K562 (cell line): ENCODE data around the gene STON1. TPM values are rescaled to one million over a fixed set of nuclear protein-coding genes. Genes with fewer than 3 reads are reported as not detected.

Experiments
- ATAC-seq: fragments of 200-7000 bp; cut with Tn5 transposase; 3 replicates; pipeline ENCODE4 v1.9.1; 2020; ENCODE audit warnings: moderate library complexity
- BruUV-seq: library from RNA; stranded (reverse); fragments of 400-500 nt; replicated peaks from 2 replicates; lab custom pipeline; 2021; lab: Mats Ljungman, UMichigan
- CTCF ChIA-PET: fragments of 300-600 bp; formaldehyde crosslinking; extraction: SDS; loops from one replicate; lab custom pipeline; 2021; ENCODE audit warnings: low intra/inter-chr PET ratio; lab: Yijun Ruan, JAX
- POLR2A ChIA-PET: fragments of 300-600, 350-650 bp; sonication (Branson Sonifier 250); formaldehyde crosslinking; extraction: SDS; loops from one replicate; lab custom pipeline; 2021; ENCODE audit warnings: antibody characterized with exemption, inconsistent platforms; lab: Yijun Ruan, JAX
- DNase-seq, 4 experiments: peaks; one replicate each; pipeline versions ENCODE4 v3.0.0 to v3.0.0-alpha.2; 2011 to 2018; ENCODE audit warnings: low spot score in 3 of 4, mixed read lengths in 3 of 4; ENCODE audit errors: extremely low read depth in 1 of 4
- FAIRE-seq: peaks from 2 replicates; lab custom pipeline; 2011; peaks lifted over from hg19 to GRCh38; lab: Jason Lieb, UNC
- H2AFZ ChIP-seq: 2 replicates; pipeline ENCODE4 v1.6.0; 2011; ENCODE audit warnings: low read depth, low read length, control low read depth, inconsistent platforms
- H3K27ac ChIP-seq: fragments of 200-600 bp; 3 replicates; pipeline ENCODE4 v1.8.0; 2011; ENCODE audit warnings: low read depth, mild to moderate bottlenecking, control low read depth, inconsistent platforms, low read length, moderate library complexity, mixed read lengths; ENCODE audit errors: extremely low read depth
- H3K27me3 ChIP-seq, 2 experiments: fragments of 300-600 bp in 1 of 2; 2 replicates in 1 of 2; 3 replicates in 1 of 2; pipeline versions ENCODE4 v1.6.0 to v1.8.0; 2011; ENCODE audit warnings: inconsistent platforms in 2 of 2, low read length in 2 of 2, mild to moderate bottlenecking in 1 of 2, mixed read lengths in 1 of 2, moderate library complexity in 1 of 2; ENCODE audit not compliant: control insufficient read depth in 2 of 2, insufficient read depth in 2 of 2
- H3K36me3 ChIP-seq: fragments of 300-600 bp; 3 replicates; pipeline ENCODE4 v1.8.0; 2011; ENCODE audit warnings: mild to moderate bottlenecking, low read length, inconsistent platforms; ENCODE audit not compliant: control insufficient read depth, insufficient read depth
- H3K4me1 ChIP-seq, 2 experiments: fragments of 200-600 bp in 1 of 2; replicated peaks in 1 of 2; 2 replicates in 1 of 2; 3 replicates in 1 of 2; pipeline versions ENCODE4 v1.5.1 to v1.8.0; 2011; ENCODE audit warnings: inconsistent platforms in 2 of 2, low read length in 2 of 2, mild to moderate bottlenecking in 1 of 2, mixed read lengths in 1 of 2, moderate library complexity in 1 of 2; ENCODE audit not compliant: control insufficient read depth in 2 of 2, insufficient read depth in 2 of 2
- H3K4me2 ChIP-seq: 2 replicates; pipeline ENCODE4 v1.6.1; 2011; ENCODE audit warnings: low read length, control low read depth, inconsistent platforms, mixed read lengths; ENCODE audit not compliant: insufficient read depth
- H3K4me3 ChIP-seq: fragments of 200-600 bp; sonication (generic), shearing (Covaris generic); 2 replicates; pipeline ENCODE4 v1.5.1; 2016; ENCODE audit warnings: control low read depth, inconsistent platforms
- H3K79me2 ChIP-seq: fragments of 200-600 bp; 3 replicates; pipeline ENCODE4 v1.8.0; 2011; ENCODE audit warnings: low read length, inconsistent platforms; ENCODE audit not compliant: control insufficient read depth, insufficient read depth
- H3K9ac ChIP-seq, 2 experiments: 2 replicates each; pipeline versions ENCODE4 v1.6.0 to v1.6.1; 2011; ENCODE audit warnings: low read depth in 2 of 2, low read length in 2 of 2, control low read depth in 1 of 2, inconsistent platforms in 1 of 2, mild to moderate bottlenecking in 1 of 2, mixed read lengths in 1 of 2; ENCODE audit not compliant: insufficient read depth in 1 of 2
- H3K9me1 ChIP-seq: one replicate; pipeline ENCODE4 v1.6.0; 2011; ENCODE audit warnings: inconsistent platforms, mild to moderate bottlenecking, low read length, moderate library complexity; ENCODE audit not compliant: control insufficient read depth, insufficient read depth
- H3K9me3 ChIP-seq: replicated peaks from 2 replicates; pipeline ENCODE4 v1.5.1; 2011; ENCODE audit warnings: low read depth, low read length, inconsistent platforms; ENCODE audit not compliant: control insufficient read depth, insufficient read depth
- H4K20me1 ChIP-seq: replicated peaks from 2 replicates; pipeline ENCODE4 v1.6.1; 2011; ENCODE audit warnings: low read length, inconsistent platforms, mixed read lengths; ENCODE audit not compliant: control insufficient read depth, insufficient read depth
- BRD9 ChIP-seq: fragments of 450-650 bp; IDR thresholded peaks from 2 replicates; pipeline ENCODE4 v1.6.1; 2018; ENCODE audit warnings: low read depth; ENCODE audit not compliant: partially characterized antibody
- BRF2 ChIP-seq: IDR thresholded peaks from 3 replicates; pipeline ENCODE4 v1.6.1; 2011; ENCODE audit warnings: borderline replicate concordance, mild to moderate bottlenecking; ENCODE audit not compliant: insufficient read length, insufficient read depth
- CBX5 ChIP-seq: IDR thresholded peaks from 2 replicates; pipeline ENCODE4 v1.6.1; 2014; ENCODE audit warnings: low read depth, borderline replicate concordance
- CREM ChIP-seq: IDR thresholded peaks from 2 replicates; pipeline ENCODE4 v1.6.1; 2014; ENCODE audit warnings: antibody characterized with exemption, low read depth
- HMGXB4 ChIP-seq: sonication (generic); formaldehyde crosslinking; IDR thresholded peaks from 2 replicates; pipeline ENCODE4 v1.8.1; 2023; ENCODE audit warnings: mild to moderate bottlenecking, missing genetic modification reagents
- HNRNPH1 ChIP-seq: fragments of 200-400 bp; formaldehyde crosslinking; optimal IDR thresholded peaks from 2 replicates; pipeline ENCODE3; 2017; ENCODE audit warnings: low read depth, mild to moderate bottlenecking, low read length, moderate library complexity
- HNRNPL ChIP-seq: fragments of 200-400 bp; formaldehyde crosslinking; IDR thresholded peaks from 2 replicates; pipeline ENCODE4 v1.6.1; 2017; ENCODE audit warnings: low read depth, mild to moderate bottlenecking, low read length
- MTA2 ChIP-seq: fragments of 450-650 bp; IDR thresholded peaks from 2 replicates; pipeline ENCODE4 v1.6.1; 2016; ENCODE audit warnings: low read depth
- NCOA2 ChIP-seq, 2 experiments: fragments of 450-650 bp; IDR thresholded peaks; 2 replicates each; pipeline ENCODE4 v1.6.1; 2018; ENCODE audit warnings: mild to moderate bottlenecking in 2 of 2, moderate library complexity in 1 of 2; ENCODE audit not compliant: partially characterized antibody in 2 of 2
- PRMT5 ChIP-seq: sonication (generic); formaldehyde crosslinking; IDR thresholded peaks from 2 replicates; pipeline ENCODE4 v1.5.0; 2020; ENCODE audit warnings: missing genetic modification reagents
- RBM17 ChIP-seq: fragments of 200-400 bp; formaldehyde crosslinking; IDR thresholded peaks from 2 replicates; pipeline ENCODE4 v1.6.1; 2017; ENCODE audit warnings: low read depth, mild to moderate bottlenecking, low read length, borderline replicate concordance
- RFX7 ChIP-seq: fragments of 250-450 bp; sonication (Bioruptor Pico); IDR thresholded peaks from 2 replicates; pipeline ENCODE4 v1.5.1; 2021; ENCODE audit warnings: mild to moderate bottlenecking
- SP1 ChIP-seq: sonication (generic); formaldehyde crosslinking; IDR thresholded peaks from 2 replicates; pipeline ENCODE4 v1.8.1; 2022; ENCODE audit warnings: mild to moderate bottlenecking, missing genetic modification reagents
- TAF7 ChIP-seq: fragments of 450-650 bp; IDR thresholded peaks from 2 replicates; pipeline ENCODE4 v1.6.1; 2016; ENCODE audit warnings: missing genetic modification characterization, missing compliant biosample characterization
- TCF7L2 ChIP-seq: fragments of 150-350 bp; IDR thresholded peaks from 2 replicates; pipeline ENCODE4 v1.6.1; 2016; ENCODE audit warnings: low read depth, mild to moderate bottlenecking, low read length, moderate library complexity
- ZNF140 ChIP-seq: fragments of 250-450 bp; sonication (Bioruptor Pico); IDR thresholded peaks from 2 replicates; pipeline ENCODE4 v1.8.0; 2021; ENCODE audit warnings: moderate library complexity, mild to moderate bottlenecking, inconsistent platforms
- ZNF609 ChIP-seq: sonication (generic); formaldehyde crosslinking; IDR thresholded peaks from 2 replicates; pipeline ENCODE4 v1.8.1; 2023; ENCODE audit warnings: missing genetic modification reagents, mild to moderate bottlenecking, borderline replicate concordance
- WGBS: fragments of 100-300 bp; shearing (Covaris generic); methylation state at CpG from one replicate; pipeline ENCODE4 v1.1.6; 2016; ENCODE audit warnings: low coverage, mixed read lengths; ENCODE audit not compliant: insufficient coverage; ENCODE audit errors: missing lambda C conversion rate; 5-methylcytosine and 5-hydroxymethylcytosine counted together
- in situ Hi-C: fragments of 300-500 bp; cut with MboI; formaldehyde crosslinking; loops from 4 replicates; pipeline ENCODE4 v1.15.0; 2018; ENCODE audit warnings: inconsistent platforms, mixed read lengths
- intact Hi-C: fragments of 100-400 bp; cut with micrococcal nuclease; formaldehyde crosslinking; loops from 2 replicates; pipeline ENCODE4 v1.14.2; 2022
- polyA plus RNA-seq, 8 experiments: library from polyadenylated mRNA; depleted of rRNA in 4 of 8; stranded (reverse) in 5 of 8; unstranded in 3 of 8; fragments of >200 nt; fragmentation: Nextera tagmentation in 2 of 8; fragmentation: Illumina TruSeq in 1 of 8; extraction: Ambion mirVana in 2 of 8; extraction: Trizol in 1 of 8; gene quantifications; 2 replicates each; pipeline versions ENCODE4 v1.2.1 to v1.2.3, GENCODE V29; 2011 to 2014; ENCODE audit warnings: inconsistent platforms in 1 of 8, missing spikeins in 1 of 8
- total RNA-seq, 7 experiments: library from RNA; depleted of rRNA in 6 of 7; stranded (reverse); fragments of >200 nt in 6 of 7; fragmentation: Illumina TruSeq in 2 of 7; extraction: Trizol in 2 of 7; gene quantifications; 2 replicates each; pipeline versions ENCODE4 v1.2.1 to v1.2.3, GENCODE V29; 2011 to 2021; ENCODE audit warnings: low replicate concordance in 1 of 7

Gene STON1
- total and polyA plus RNA-seq, 9 of the 15 experiments (the other 6 are each of a cell fraction or from before 2014, with no cell fraction given) = 0.07 to 1.2 (median 0.55) TPM

GRCh38 chr2:48528431-48528830 is 1.5 kb upstream of the STON1 start:
- FAIRE-seq = no peak
- H3K4me2 ChIP-seq = no peak overlapping the region
- H4K20me1 ChIP-seq = no peaks in the 10 kb centered on the region
- no peaks in the 10 kb centered on the region for H3K9me3 ChIP-seq
- DNase-seq = no peak
- intact Hi-C loops (no loop called here), in situ Hi-C loops (no loop called here)
- no peak overlapping the region for H2AFZ ChIP-seq
- no peaks in the 10 kb centered on the region for H3K36me3 ChIP-seq
- no peaks in the 10 kb centered on the region for H3K79me2 ChIP-seq
- peaks cover 3 to 12% of the 10 kb centered on the region in 2 experiments; a peak in 3 of 5 replicates for H3K4me1 ChIP-seq
- H3K27ac ChIP-seq = no peak overlapping the region
- BruUV-seq = no TSS peak
- POLR2A ChIA-PET = interaction anchor here (0.6 to 1.2 kb wide), 3 partner anchors 9 to 20 kb away, joined by 3 to 4 read pairs (median 3); no protein-coding TSS in a partner anchor
- no peaks in the 10 kb centered on the region for H3K27me3 ChIP-seq
- H3K4me3 ChIP-seq = no peak overlapping the region
- H3K9ac ChIP-seq = no peak overlapping the region
- ATAC-seq = no peak
- H3K9me1 ChIP-seq = no peaks in the 10 kb centered on the region
- CTCF ChIA-PET = no interaction called here
- WGBS = 46% methylated on average over 5 of the region's 5 CpGs
- TF ChIP-seq RFX7 (no peak), BRD9 (no peak), SP1 (no peak), HMGXB4 (no peak), BRF2 (no peak), CREM (no peak), ZNF609 (no peak), MTA2 (no peak), HNRNPL (no peak), ZNF140 (CRISPR knock-in tag) (no peak), CBX5 (no peak), TAF7 (no peak), PRMT5 (CRISPR knock-in tag) (no peak), HNRNPH1 (no peak), TCF7L2 (no peak), NCOA2 (IDR thresholded peaks at IDR 0.05; ENCODE audit: partially characterized antibody in 2 of 2) (no peak), RBM17 (no peak)
